NCI-H510A (cell line): ENCODE measurements around the gene OR4S2.

Source experiments
- DNase-seq: peaks from one replicate; lab custom pipeline; 2025; lab: John Stamatoyannopoulos, UW

Gene OR4S2, protein sequence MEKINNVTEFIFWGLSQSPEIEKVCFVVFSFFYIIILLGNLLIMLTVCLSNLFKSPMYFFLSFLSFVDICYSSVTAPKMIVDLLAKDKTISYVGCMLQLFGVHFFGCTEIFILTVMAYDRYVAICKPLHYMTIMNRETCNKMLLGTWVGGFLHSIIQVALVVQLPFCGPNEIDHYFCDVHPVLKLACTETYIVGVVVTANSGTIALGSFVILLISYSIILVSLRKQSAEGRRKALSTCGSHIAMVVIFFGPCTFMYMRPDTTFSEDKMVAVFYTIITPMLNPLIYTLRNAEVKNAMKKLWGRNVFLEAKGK

DNA sequence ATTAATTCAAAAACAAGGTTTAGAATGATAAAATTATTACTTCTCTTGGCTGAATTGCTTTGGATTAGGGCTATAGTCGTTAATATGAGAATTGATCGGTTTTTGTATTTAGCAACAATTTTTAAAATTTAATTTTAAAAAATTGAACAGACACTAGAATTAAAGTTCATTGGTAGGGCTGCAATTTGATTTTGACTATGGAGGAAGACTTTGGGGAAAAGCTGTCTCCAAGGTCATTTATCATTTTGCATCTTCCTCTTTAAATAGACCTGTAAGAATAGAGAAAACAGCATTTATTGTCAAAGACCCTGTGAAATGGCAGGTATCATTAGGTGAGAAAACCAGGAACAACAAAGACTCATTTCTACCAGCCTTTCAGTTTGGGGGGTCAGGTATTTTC lies at the start of gene OR4S2:
OR4S2 (plus strand) TSS at position 301 of the 400 bp plus-strand sequence. CDS start 2,577 bp downstream, outside the sequence.
- no peak for DNase-seq

DNA sequence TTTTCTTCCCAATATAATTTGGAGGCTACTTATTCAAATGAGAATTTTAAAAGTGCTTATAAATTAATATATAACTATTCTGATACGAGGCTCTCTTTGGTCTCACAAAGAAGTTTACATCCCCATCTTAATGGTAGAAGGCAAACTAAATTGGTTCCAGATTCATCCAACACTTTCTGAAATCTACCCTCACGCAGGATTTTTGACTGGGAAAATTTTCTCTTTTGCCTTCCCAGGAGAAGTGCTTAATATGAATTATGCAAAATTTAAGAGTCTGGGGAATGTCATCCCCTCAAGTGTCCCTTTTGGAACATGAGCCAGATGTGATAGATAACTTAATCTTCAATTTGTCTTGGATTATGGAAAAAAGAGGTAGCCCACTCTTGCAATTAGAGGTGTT lies 40.6 kb upstream of the OR4S2 start, which contains the start of gene OR4C11:
OR4C11 (minus strand) TSS at position 101 of the 400 bp plus-strand sequence. CDS start 3,272 bp downstream, outside the sequence.
- no peak for DNase-seq

DNA sequence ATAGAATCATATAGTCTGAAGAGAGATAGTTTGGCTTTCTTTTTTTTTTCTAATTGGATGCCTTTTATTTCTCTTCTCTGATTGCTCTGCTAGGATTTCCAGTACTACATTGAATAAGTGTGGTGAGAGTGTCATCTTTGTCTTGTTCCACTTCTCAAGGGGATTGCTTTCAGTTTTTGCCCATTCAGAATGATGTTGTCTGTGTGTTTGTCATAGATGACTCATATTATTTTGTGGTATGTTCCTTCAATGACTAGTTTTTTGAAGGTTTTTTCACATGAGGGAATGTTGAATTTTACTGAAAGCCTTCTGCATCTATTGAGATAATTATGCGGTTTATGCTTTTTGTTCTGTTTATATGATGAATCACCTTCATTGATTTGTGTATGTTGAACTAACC lies 23.6 kb upstream of the OR4S2 start:
- DNase-seq = no peak

DNA sequence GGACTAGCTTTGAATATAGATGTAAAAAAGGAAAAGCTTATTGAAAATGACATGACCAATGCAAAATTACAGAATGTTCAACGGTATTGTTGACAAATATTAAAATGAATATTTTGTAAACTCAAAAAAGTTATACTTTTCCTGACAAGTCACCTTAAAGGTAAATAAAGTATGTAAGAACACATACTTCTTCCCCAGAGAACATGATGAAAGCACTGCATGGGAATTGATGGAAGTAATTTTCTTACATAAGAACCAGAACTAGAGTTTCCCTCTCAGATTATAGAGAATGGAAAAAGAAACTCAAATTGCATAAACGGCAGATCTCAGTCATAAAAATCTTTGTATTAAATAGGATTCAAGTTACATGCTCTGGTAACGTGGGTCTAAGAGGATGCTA lies 13.3 kb upstream of the OR4S2 start, which contains the start of gene OR4P4:
OR4P4 (plus strand) TSS at position 301 of the 400 bp plus-strand sequence.
- DNase-seq = no peak

DNA sequence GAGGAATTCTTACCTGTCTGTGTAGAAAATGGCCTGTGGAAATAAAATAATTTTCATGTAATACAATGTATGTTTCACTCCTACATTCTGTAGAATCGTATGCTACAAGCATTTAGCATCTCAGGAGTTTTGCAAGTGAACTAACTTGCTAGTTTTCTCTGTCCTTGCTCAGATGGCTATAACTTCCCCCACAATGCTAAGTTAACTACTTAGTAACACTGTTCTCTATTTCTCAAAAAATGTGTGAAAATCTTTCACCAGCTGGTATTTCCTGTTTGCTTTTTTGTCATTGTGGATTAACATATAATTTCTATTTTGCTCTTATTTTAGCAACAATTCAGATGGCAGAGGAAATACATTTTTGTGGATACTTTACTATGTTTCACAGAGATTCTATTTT lies 4.4 kb downstream of the OR4S2 start:
- no peak for DNase-seq

DNA sequence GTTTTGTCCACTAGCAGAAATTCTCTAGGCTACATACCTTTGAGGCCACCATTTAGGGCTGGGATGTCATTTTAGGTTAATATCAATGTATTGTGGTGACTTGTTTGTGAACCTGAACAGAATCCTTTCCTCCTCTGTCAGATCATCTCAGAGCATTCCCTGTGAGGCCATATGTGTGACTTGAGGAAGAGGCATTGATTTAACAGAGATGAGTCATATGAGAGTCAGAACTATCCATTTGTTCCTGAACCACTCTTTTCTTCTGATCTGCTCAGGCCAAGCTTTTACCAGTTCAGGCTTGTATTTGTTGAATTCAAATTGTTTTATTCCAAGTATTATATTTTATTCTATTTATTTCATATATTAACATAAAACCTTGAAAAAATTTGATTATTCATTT lies 7.0 kb downstream of the OR4S2 start:
- no peak for DNase-seq

DNA sequence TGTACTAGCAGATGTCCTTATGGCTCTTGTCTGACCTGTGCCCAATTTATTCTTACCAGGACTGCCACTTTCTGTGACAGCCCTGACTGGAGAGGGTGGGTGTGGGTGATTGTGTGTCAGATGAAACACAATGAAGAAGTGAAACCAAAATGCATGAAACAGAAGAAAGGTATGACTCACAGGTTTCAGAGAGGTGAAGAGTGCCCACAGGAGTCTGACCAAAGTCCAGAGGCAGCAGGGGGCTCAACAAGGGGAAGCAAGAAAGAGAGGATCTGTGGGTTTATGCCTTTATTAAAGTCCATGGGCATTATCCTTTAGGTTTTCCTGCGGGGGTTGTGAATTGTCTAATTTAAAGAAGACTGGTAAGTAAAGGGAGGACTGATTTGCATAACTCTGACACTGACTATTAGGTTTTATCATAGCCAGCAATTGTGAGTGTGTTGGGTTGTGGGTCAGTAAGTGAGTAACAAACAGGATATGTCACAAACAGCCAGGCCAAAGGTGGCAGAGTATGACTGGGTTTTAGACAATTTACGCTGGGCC lies 10.0 kb downstream of the OR4S2 start:
- DNase-seq = no peak

DNA sequence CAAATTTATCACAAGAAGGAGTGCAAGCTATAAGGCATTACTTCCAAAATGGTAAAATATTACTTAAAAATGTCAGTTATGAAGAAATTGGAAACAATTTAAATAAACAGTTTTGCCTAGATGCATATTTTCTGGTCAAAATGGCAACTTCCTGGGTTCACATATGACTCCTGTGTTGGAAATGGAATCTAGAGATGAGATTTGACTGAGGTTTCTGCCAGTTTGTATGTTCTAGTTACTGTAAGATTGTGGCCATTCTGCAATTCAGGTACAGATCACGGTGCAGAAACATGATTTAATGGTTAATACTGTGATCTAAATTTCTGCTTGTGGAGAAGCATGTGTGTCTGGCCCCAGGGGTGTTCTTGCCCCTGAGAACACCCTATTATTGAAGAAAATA lies 10.5 kb downstream of the OR4S2 start:
- no peak for DNase-seq

DNA sequence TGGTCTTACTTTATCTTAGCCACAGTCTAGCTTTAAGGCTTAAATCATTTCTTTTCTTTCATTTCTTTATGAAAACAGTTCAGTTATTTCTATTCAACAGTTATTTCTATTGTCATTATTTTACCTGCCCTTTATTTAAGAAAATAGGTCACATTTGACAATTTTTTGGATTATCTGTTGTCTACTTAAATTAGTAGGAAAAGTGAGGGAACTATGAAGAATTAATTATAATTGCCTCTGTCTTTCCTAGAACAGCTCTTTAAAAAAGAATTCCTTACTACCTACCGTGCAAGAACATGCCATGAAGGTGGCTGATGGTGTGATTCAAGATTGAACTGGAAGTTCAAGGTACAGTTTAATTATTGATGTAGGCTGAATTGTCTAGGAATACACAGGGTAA lies 13.8 kb downstream of the OR4S2 start, which contains the start of gene OR4C6:
OR4C6 (plus strand) TSS at position 301 of the 400 bp plus-strand sequence. CDS start 2,966 bp downstream, outside the sequence.
- no peak for DNase-seq

DNA sequence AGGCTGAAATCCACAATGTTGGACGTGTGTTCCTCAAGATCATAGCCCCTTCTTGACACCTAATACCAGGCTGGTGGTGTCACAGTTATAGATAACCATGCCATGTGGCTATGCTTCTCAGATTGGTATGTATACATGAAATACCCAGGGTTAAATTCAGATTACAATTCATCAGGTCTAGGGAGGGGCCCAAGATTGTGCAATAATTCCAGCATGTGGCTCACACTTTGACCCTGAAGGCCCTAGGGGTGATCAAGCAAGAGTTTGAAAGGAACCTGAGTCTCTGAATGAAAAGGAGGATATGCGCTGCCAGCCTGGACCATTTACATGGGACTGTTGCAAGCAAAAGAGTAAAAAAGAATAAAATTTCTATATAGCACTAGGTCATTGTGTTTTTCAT lies 21.2 kb downstream of the OR4S2 start:
- DNase-seq = no peak

DNA sequence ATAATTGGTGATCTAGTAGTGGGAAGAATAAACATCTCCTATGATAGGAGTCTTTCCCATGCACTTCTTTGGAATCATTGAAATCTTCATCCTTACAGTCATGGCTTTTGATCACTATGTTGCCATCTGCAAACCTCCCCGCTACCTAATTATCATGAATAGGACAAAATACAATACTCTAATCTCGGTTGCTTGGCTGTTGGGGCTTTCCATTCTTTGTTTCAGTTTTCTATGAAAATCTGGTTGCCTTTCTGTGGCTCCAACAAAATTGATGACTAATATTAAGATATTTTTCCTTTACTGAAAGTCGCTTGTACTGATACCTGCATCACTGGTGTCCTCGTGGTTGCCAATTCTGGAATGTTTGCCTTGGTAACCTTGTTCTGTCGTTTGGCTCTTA lies 25.7 kb downstream of the OR4S2 start:
- DNase-seq = no peak

DNA sequence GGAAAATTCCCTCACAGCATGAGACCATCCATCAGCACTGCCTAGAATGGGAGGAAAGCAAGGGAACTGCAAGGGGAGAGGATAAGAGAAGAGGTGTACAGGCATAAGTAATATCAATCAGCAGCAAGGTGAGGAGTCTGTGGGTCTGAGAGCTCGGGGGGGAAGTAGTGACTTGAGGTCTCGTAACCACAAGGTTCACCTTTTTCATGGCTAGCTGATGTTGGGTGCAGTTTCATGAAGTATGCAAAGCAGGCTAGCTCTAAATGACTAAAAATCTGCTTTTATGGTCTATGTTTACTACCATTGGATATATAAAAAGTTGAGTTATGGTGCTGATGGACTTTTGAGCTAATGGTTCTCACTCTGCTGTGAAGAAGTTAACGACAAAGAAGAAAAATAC lies 49.7 kb downstream of the OR4S2 start:
- no peak for DNase-seq

DNA sequence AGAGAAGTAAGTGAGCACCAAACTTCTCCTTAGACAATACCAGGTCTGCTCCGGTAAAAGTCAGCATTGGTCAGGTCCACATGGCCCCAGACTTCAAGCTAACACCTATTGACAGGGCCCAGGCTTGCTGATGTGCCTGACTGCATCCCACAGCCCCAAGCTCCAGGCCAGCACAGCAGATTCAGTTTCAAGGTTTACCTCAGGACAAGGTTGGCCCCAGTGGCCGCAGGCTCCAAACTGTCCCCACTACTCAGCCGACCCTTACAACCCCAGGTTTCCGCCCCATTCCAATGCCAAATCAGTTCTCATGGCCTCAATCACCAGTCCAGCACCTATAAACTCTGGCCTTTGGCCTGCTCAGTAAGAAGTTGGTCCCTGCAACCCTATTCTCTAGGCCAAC lies 53.3 kb downstream of the OR4S2 start:
- no peak for DNase-seq
